ENCODE data around the gene APOL3. TPM values are rescaled to one million over a fixed set of nuclear protein-coding genes. Genes with fewer than 3 reads are reported as not detected.

The APOL3 gene
- polyA plus RNA-seq, 1 donor from 2014 or later = not detected

- Histone ChIP-seq H3K4me3 (ENCODE audit: low read length) (no peak overlapping the region), H3K9ac (ENCODE audit: low read length) (no peak overlapping the region), H3K9me2 (ENCODE audit: insufficient read depth, low read length) (no peaks in the 10 kb centered on the region), H3F3A (ENCODE audit: insufficient read depth, low read length, poor library complexity, severe bottlenecking) (no peaks in the 10 kb centered on the region), H3K9me3 (ENCODE audit: low read length) (no peaks in the 10 kb centered on the region), H3K36me3 (ENCODE audit: insufficient read depth, low read length) (no peaks in the 10 kb centered on the region), H3K27me3 (ENCODE audit: insufficient read depth, low read depth, low read length) (no peaks in the 10 kb centered on the region), H2AFZ (ENCODE audit: low read depth, low read length) (no peak overlapping the region), H4K20me1 (ENCODE audit: insufficient read depth) (no peaks in the 10 kb centered on the region), H3K79me2 (replicated peaks; ENCODE audit: insufficient read depth, low read length) (no peaks in the 10 kb centered on the region), H3K4me2 (ENCODE audit: low read length) (no peak overlapping the region), H3K27ac (ENCODE audit: low read length) (no peak overlapping the region)
- TF ChIP-seq CTCF (IDR thresholded peaks at IDR 0.05; ENCODE audit: poor library complexity, severe bottlenecking) = no peak
- TF ChIP-seq POLR2AphosphoS5 (IDR thresholded peaks at IDR 0.05) = no peak
- TF ChIP-seq EP300 (conservative IDR thresholded peaks at IDR 0.05; ENCODE audit: poor library complexity, severe bottlenecking) = no peak
- TF ChIP-seq SMC3 (conservative IDR thresholded peaks at IDR 0.05; ENCODE audit: poor library complexity) = no peak
- TF ChIP-seq RAD21 (conservative IDR thresholded peaks at IDR 0.05) = no peak
- TF ChIP-seq TAF1 (IDR thresholded peaks at IDR 0.05; ENCODE audit: low read depth) = no peak
- TF ChIP-seq, protein P1, sequence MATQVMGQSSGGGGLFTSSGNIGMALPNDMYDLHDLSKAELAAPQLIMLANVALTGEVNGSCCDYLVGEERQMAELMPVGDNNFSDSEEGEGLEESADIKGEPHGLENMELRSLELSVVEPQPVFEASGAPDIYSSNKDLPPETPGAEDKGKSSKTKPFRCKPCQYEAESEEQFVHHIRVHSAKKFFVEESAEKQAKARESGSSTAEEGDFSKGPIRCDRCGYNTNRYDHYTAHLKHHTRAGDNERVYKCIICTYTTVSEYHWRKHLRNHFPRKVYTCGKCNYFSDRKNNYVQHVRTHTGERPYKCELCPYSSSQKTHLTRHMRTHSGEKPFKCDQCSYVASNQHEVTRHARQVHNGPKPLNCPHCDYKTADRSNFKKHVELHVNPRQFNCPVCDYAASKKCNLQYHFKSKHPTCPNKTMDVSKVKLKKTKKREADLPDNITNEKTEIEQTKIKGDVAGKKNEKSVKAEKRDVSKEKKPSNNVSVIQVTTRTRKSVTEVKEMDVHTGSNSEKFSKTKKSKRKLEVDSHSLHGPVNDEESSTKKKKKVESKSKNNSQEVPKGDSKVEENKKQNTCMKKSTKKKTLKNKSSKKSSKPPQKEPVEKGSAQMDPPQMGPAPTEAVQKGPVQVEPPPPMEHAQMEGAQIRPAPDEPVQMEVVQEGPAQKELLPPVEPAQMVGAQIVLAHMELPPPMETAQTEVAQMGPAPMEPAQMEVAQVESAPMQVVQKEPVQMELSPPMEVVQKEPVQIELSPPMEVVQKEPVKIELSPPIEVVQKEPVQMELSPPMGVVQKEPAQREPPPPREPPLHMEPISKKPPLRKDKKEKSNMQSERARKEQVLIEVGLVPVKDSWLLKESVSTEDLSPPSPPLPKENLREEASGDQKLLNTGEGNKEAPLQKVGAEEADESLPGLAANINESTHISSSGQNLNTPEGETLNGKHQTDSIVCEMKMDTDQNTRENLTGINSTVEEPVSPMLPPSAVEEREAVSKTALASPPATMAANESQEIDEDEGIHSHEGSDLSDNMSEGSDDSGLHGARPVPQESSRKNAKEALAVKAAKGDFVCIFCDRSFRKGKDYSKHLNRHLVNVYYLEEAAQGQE (IDR thresholded peaks at IDR 0.05; ENCODE audit: borderline replicate concordance) = no peak
- TF ChIP-seq EZH2 (IDR thresholded peaks at IDR 0.05; ENCODE audit: borderline replicate concordance, insufficient read depth, low read length, poor library complexity, severe bottlenecking) = no peak
- no peak for TF ChIP-seq MXI1 (conservative IDR thresholded peaks at IDR 0.05; ENCODE audit: poor library complexity, severe bottlenecking)
Measured at GRCh38 chr22:36165141-36165540, 4.6 kb upstream of the APOL3 start.

DNA sequence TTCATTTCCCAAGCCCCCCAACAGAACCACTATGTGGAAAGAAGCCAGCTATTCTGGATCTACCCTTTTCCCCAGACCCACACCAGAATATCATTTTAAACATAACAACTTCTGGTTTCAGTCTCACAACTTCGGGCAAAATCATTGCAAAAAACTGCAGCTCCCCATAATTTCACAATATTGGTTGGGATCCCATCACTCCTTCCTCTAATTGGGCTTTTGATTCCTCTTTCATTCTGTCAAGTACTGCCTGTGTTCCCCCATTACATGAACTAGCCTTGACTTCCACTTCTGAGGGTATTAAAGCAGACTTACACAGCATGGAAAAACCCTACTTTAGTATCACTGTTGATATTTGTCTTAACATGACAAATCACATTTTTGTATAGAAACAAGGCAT lies 4.1 kb upstream of the APOL3 start:
- no peak overlapping the region for H3K9ac ChIP-seq (ENCODE audit: low read length)
- H3K79me2 ChIP-seq (replicated peaks; ENCODE audit: insufficient read depth, low read length) = no peaks in the 10 kb centered on the region
- TF ChIP-seq CTCF (IDR thresholded peaks at IDR 0.05; ENCODE audit: poor library complexity, severe bottlenecking) (no peak), EP300 (conservative IDR thresholded peaks at IDR 0.05; ENCODE audit: poor library complexity, severe bottlenecking) (no peak), POLR2AphosphoS5 (IDR thresholded peaks at IDR 0.05) (no peak), TAF1 (IDR thresholded peaks at IDR 0.05; ENCODE audit: low read depth) (no peak), RAD21 (conservative IDR thresholded peaks at IDR 0.05) (no peak), MXI1 (conservative IDR thresholded peaks at IDR 0.05; ENCODE audit: poor library complexity, severe bottlenecking) (no peak), SMC3 (conservative IDR thresholded peaks at IDR 0.05; ENCODE audit: poor library complexity) (no peak), EZH2 (IDR thresholded peaks at IDR 0.05; ENCODE audit: borderline replicate concordance, insufficient read depth, low read length, poor library complexity, severe bottlenecking) (no peak)
- TF ChIP-seq, protein P1 (IDR thresholded peaks at IDR 0.05; ENCODE audit: borderline replicate concordance) = no peak
- H3F3A ChIP-seq (ENCODE audit: insufficient read depth, low read length, poor library complexity, severe bottlenecking) = no peaks in the 10 kb centered on the region
- no peaks in the 10 kb centered on the region for H3K9me2 ChIP-seq (ENCODE audit: insufficient read depth, low read length)
- H3K9me3 ChIP-seq (ENCODE audit: low read length) = no peaks in the 10 kb centered on the region
- H3K4me3 ChIP-seq (ENCODE audit: low read length) = no peak overlapping the region
- no peak overlapping the region for H3K27ac ChIP-seq (ENCODE audit: low read length)
- H3K27me3 ChIP-seq (ENCODE audit: insufficient read depth, low read depth, low read length) = no peaks in the 10 kb centered on the region
- no peaks in the 10 kb centered on the region for H3K36me3 ChIP-seq (ENCODE audit: insufficient read depth, low read length)
- H4K20me1 ChIP-seq (ENCODE audit: insufficient read depth) = no peaks in the 10 kb centered on the region
- no peak overlapping the region for H2AFZ ChIP-seq (ENCODE audit: low read depth, low read length)
- H3K4me2 ChIP-seq (ENCODE audit: low read length) = no peak overlapping the region
